Gastrocnemius medialis (tissue), 4 donors: Measurements from ENCODE around the gene GAB1. TPM values are rescaled to one million over a fixed set of nuclear protein-coding genes. Genes with fewer than 3 reads are reported as not detected.

ENCODE experiments used
- ATAC-seq, 2 donors: fragments of 150-250 bp; one replicate each; pipeline ENCODE4 v1.9.1; 2016
- DNase-seq, 2 donors: peaks; one replicate each; pipeline ENCODE4 v3.0.0-alpha.2; 2019
- H3K27ac ChIP-seq, 4 donors: fragments of 200-600 bp; sonication (generic); 1 replicate in 1 of 4; 2 replicates in 3 of 4; pipeline ENCODE4 v1.5.1; 2016 to 2018; ENCODE audit warnings: mild to moderate bottlenecking in 2 of 4, moderate library complexity in 1 of 4
- H3K27me3 ChIP-seq, 3 donors: fragments of 200-600 bp; sonication (generic) in 2 of 3; 1 replicate in 1 of 3; 2 replicates in 2 of 3; pipeline versions ENCODE4 v1.5.1 to v1.6.0; 2016 to 2019; ENCODE audit warnings: mild to moderate bottlenecking in 1 of 3, moderate library complexity in 1 of 3
- H3K36me3 ChIP-seq, 2 donors: fragments of 200-600 bp; sonication (generic) in 1 of 2; one replicate each; pipeline ENCODE4 v1.5.1; 2017 to 2018
- H3K4me1 ChIP-seq, 2 donors: fragments of 200-600 bp; sonication (generic) in 1 of 2; one replicate each; pipeline ENCODE4 v1.5.1; 2016 to 2017; ENCODE audit warnings: mild to moderate bottlenecking in 2 of 2
- H3K4me3 ChIP-seq, 4 donors: fragments of 200-600 bp; sonication (generic) in 3 of 4; 1 replicate in 1 of 4; 2 replicates in 3 of 4; pipeline ENCODE4 v1.5.1; 2016 to 2019; ENCODE audit warnings: mild to moderate bottlenecking in 2 of 4
- H3K9me3 ChIP-seq, 3 donors: fragments of 200-600 bp; sonication (generic) in 2 of 3; 1 replicate in 1 of 3; 2 replicates in 2 of 3; pipeline ENCODE4 v1.5.1; 2016 to 2019
- POLR2A ChIP-seq, 2 donors: fragments of 450-650 bp; IDR thresholded peaks; one replicate each; pipeline ENCODE4 v1.6.1; 2017; ENCODE audit warnings: antibody characterized with exemption in 2 of 2, mild to moderate bottlenecking in 2 of 2, moderate library complexity in 2 of 2
- in situ Hi-C, 4 donors: fragments of 200-750 bp; cut with MboI; loops; one replicate each; pipeline versions ENCODE4 v1.15.0 to v1.8.0; 2017; ENCODE audit warnings: low sequenced_read_pairs in 4 of 4
- intact Hi-C: fragments of 100-400 bp; cut with DNase I; formaldehyde crosslinking; loops from one replicate; pipeline ENCODE4 v1.15.1; 2023; ENCODE audit warnings: low total_unique reads
- total RNA-seq, 4 donors: library from RNA; depleted of rRNA; stranded (reverse); fragments of >200 nt; gene quantifications; one replicate each; pipeline versions ENCODE4 v1.1.0 to v1.2.3, GENCODE V29; 2016
- TF ChIP-seq, protein P1 (sequence below), 5 experiments: fragments of 450-650 bp in 3 of 5; fragments of 200-600 bp in 2 of 5; sonication (generic) in 2 of 5; IDR thresholded peaks in 4 of 5; conservative IDR thresholded peaks in 1 of 5; 1 replicate in 4 of 5; 2 replicates in 1 of 5; pipeline ENCODE4 v1.5.1; 2016 to 2019; ENCODE audit warnings: antibody characterized with exemption in 5 of 5, mild to moderate bottlenecking in 3 of 5, moderate library complexity in 3 of 5

The GAB1 gene
- total RNA-seq, 4 donors from 2014 or later, result 11.4 to 27.9 (median 26.6) TPM

DNA sequence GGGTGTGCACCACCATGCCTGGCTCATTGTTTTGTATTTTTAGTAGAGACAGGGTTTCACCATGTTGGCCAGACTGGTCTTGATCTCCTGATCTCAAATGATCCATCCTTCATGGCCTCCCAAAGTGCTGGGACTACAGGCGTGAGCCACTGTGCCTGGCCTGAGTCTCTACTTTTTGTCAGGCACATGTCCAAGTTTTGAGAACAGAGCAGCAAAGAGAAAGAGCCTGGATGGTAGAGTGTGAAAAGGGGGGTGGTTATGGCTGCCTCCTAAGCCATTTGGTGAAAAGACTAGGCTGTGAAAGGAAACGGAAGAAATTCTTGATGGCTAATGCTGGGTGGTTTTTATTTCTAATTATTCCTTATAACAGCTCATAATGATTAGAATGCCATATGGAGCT lies 63.4 kb downstream of the GAB1 start:
- DNase-seq (no peak), ATAC-seq (no peak)
- peaks cover 76 to 86% of the 10 kb centered on the region in 2 donors for H3K4me1 ChIP-seq
- H3K9me3 ChIP-seq, result no peaks in the 10 kb centered on the region
- intact Hi-C loops, result loop anchor here (5.0 kb wide), 1 partner anchor 112 kb away; the partner anchor contains the start of gene SMARCA5
- in situ Hi-C loops, result no loop called here
- H3K36me3 ChIP-seq, result no peaks in the 10 kb centered on the region
- no peaks in the 10 kb centered on the region for H3K27me3 ChIP-seq
- H3K27ac ChIP-seq, result peak overlapping the region; percentile 15 to 95 (median 83)
- TF ChIP-seq POLR2A (IDR thresholded peaks at IDR 0.05), result no peak
- TF ChIP-seq, protein P1, sequence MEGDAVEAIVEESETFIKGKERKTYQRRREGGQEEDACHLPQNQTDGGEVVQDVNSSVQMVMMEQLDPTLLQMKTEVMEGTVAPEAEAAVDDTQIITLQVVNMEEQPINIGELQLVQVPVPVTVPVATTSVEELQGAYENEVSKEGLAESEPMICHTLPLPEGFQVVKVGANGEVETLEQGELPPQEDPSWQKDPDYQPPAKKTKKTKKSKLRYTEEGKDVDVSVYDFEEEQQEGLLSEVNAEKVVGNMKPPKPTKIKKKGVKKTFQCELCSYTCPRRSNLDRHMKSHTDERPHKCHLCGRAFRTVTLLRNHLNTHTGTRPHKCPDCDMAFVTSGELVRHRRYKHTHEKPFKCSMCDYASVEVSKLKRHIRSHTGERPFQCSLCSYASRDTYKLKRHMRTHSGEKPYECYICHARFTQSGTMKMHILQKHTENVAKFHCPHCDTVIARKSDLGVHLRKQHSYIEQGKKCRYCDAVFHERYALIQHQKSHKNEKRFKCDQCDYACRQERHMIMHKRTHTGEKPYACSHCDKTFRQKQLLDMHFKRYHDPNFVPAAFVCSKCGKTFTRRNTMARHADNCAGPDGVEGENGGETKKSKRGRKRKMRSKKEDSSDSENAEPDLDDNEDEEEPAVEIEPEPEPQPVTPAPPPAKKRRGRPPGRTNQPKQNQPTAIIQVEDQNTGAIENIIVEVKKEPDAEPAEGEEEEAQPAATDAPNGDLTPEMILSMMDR (IDR thresholded peaks at IDR 0.05 in 4 of 5, conservative IDR thresholded peaks at IDR 0.05 in 1 of 5), result no peak
- H3K4me3 ChIP-seq, result no peak overlapping the region

DNA sequence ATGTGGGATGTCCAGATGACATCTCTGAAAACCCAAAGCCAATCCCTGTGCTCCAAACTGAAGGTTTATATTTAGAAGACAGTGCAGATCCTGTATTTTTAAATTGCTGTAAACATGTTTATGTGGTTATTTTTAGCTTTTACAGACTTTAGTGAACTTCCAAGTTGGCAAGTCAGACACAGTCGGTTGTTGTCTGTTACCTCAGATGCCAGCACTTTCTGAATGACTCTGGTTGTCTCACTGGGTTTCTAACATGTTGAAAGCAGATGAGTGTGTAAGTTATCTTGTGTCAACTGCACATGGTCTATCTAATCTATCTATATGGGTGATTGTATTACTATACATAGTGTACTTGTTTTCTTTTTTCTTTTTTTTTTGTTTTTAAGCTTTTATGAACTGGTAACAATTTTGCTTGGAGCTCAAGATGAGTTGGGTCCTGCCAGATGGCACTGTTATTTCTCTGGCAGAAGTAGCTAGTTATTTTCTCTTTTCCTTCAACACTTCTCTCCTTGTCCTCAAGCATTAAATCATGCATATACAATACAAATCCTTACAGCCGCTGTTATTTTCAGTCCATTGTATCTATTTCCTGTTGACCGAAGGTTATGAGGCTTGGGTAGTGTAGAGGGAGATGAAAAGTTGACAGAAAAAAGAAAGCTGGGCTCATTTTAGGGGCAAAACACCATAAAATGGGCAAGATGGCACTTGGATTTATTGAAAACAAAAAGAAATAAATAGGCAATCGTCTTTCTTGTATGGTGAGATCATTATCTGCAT lies 66.3 kb downstream of the GAB1 start:
- H3K4me3 ChIP-seq, result peak overlapping the region; percentile 26 to 42 (median 30)
- peaks cover 89 to 90% of the 10 kb centered on the region in 2 donors for H3K4me1 ChIP-seq
- H3K27me3 ChIP-seq, result no peaks in the 10 kb centered on the region
- ATAC-seq (peak; percentile 94 to 95), DNase-seq (peak; percentile 64 to 74)
- intact Hi-C loops, result loop anchor here (2.0 to 5.0 kb wide), 2 partner anchors 66 to 109 kb away; partner anchors contain the start of genes GAB1 and SMARCA5
- in situ Hi-C loops, result no loop called here
- no peaks in the 10 kb centered on the region for H3K36me3 ChIP-seq
- peak overlapping the region; percentile 80 to 95 (median 86) for H3K27ac ChIP-seq
- TF ChIP-seq, protein P1 (IDR thresholded peaks at IDR 0.05 in 4 of 5, conservative IDR thresholded peaks at IDR 0.05 in 1 of 5), result no peak
- peak in 1 of 2 donors; percentile 42 for TF ChIP-seq POLR2A (IDR thresholded peaks at IDR 0.05)
- no peaks in the 10 kb centered on the region for H3K9me3 ChIP-seq

DNA sequence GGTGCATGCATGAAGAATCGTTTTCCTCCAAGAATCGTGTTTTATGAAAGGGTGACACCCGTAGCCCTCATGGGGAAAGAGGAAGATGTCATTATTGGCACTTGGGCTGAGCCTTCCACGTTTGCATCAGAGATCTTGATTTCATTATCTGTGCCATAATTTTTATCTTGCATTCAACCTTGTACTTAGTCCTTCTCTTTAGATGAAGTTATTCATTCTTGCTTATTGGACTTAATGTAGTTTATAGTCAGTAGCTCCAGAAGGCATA lies 66.8 kb downstream of the GAB1 start:
- H3K4me3 ChIP-seq, result peak overlapping the region; percentile 26 to 42 (median 30)
- H3K27ac ChIP-seq, result peak overlapping the region; percentile 80 to 95 (median 86)
- TF ChIP-seq, protein P1 (IDR thresholded peaks at IDR 0.05 in 4 of 5, conservative IDR thresholded peaks at IDR 0.05 in 1 of 5), result no peak
- TF ChIP-seq POLR2A (IDR thresholded peaks at IDR 0.05), result no peak
- intact Hi-C loops, result loop anchor here (2.0 to 5.0 kb wide), 2 partner anchors 67 to 109 kb away; partner anchors contain the start of genes GAB1 and SMARCA5
- H3K27me3 ChIP-seq, result no peaks in the 10 kb centered on the region
- peak; percentile 24 to 37 for ATAC-seq
- no peaks in the 10 kb centered on the region for H3K9me3 ChIP-seq
- DNase-seq, result no peak
- peaks cover 90 to 91% of the 10 kb centered on the region in 2 donors for H3K4me1 ChIP-seq
- in situ Hi-C loops, result no loop called here
- no peaks in the 10 kb centered on the region for H3K36me3 ChIP-seq

DNA sequence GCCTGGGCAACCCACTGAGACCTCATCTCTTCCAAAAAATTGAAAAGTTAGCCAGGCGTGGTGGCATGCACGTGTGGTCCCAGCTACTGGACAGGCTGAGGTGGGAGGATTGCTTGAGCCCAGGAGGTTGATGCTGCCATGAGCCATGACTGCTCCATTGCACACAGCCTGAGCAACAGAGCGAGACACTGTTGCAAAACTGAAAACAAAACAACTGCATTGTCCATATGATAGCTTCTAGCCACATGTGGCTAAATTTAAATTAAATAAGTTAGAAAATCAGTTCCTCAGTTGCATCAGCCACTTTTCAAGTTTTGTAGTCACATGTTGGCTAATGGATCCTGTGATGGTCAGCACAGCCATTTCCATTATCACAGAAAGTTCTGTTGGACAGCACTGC lies 67.9 kb downstream of the GAB1 start:
- ATAC-seq (no peak), DNase-seq (no peak)
- in situ Hi-C loops, result no loop called here
- Histone ChIP-seq H3K4me1 (peaks cover 88 to 97% of the 10 kb centered on the region in 2 donors), H3K4me3 (no peak overlapping the region), H3K27ac (peak overlapping the region; percentile 80 to 95 (median 86)), H3K9me3 (no peaks in the 10 kb centered on the region), H3K27me3 (no peaks in the 10 kb centered on the region), H3K36me3 (no peaks in the 10 kb centered on the region)
- intact Hi-C loops, result loop anchor here (5.0 kb wide), 1 partner anchor 108 kb away; the partner anchor contains the start of gene SMARCA5
- no peak for TF ChIP-seq POLR2A (IDR thresholded peaks at IDR 0.05)
- TF ChIP-seq, protein P1 (IDR thresholded peaks at IDR 0.05 in 4 of 5, conservative IDR thresholded peaks at IDR 0.05 in 1 of 5), result no peak
